ENCODE results near the gene PI4KB.

DNA sequence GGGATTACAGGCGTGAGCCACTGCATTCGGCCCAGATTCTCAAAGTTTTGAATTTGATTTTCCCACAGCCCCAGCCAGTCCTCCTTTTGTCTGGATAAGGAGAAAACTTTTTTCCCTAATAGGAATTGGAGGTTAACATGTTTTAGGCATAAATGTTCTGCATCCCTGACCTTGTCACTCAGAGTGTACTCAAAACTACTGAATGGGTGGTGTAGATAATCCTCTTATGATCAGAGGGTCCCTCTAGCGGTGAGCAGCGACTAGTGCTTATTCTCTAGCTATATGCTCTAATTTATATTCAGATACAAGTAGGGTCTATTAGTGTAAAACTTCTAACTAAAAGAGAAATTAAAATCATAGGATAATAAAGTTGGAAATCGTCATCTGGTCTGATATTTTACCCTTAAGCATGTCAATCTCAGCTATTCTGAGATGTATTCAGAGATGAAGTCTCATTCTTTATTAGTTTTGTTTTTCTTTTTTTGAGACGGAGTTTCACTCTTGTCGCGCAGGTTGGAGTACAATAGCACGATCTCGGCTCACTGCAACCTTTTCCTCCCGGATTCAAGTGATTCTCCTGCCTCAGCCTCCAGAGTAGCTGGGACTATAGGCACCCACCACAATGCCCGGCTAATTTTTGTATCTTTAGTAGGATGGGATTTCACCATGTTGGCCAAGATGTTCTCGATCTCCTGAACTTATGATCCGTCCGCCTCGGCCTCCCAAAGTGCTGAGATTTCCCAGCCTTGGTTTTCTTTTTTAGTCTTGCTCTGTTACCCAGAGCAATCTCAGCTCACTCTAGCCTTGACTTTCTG is 75.4 kb downstream of the PI4KB start:
- no peak for TF ChIP-seq POLR2A (IDR thresholded peaks at IDR 0.05)
- TF ChIP-seq, protein P1, sequence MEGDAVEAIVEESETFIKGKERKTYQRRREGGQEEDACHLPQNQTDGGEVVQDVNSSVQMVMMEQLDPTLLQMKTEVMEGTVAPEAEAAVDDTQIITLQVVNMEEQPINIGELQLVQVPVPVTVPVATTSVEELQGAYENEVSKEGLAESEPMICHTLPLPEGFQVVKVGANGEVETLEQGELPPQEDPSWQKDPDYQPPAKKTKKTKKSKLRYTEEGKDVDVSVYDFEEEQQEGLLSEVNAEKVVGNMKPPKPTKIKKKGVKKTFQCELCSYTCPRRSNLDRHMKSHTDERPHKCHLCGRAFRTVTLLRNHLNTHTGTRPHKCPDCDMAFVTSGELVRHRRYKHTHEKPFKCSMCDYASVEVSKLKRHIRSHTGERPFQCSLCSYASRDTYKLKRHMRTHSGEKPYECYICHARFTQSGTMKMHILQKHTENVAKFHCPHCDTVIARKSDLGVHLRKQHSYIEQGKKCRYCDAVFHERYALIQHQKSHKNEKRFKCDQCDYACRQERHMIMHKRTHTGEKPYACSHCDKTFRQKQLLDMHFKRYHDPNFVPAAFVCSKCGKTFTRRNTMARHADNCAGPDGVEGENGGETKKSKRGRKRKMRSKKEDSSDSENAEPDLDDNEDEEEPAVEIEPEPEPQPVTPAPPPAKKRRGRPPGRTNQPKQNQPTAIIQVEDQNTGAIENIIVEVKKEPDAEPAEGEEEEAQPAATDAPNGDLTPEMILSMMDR (IDR thresholded peaks at IDR 0.05), result peak; percentile 72 to 85 (median 80)
